ENCODE results near the gene FOXL2NB.

DNA sequence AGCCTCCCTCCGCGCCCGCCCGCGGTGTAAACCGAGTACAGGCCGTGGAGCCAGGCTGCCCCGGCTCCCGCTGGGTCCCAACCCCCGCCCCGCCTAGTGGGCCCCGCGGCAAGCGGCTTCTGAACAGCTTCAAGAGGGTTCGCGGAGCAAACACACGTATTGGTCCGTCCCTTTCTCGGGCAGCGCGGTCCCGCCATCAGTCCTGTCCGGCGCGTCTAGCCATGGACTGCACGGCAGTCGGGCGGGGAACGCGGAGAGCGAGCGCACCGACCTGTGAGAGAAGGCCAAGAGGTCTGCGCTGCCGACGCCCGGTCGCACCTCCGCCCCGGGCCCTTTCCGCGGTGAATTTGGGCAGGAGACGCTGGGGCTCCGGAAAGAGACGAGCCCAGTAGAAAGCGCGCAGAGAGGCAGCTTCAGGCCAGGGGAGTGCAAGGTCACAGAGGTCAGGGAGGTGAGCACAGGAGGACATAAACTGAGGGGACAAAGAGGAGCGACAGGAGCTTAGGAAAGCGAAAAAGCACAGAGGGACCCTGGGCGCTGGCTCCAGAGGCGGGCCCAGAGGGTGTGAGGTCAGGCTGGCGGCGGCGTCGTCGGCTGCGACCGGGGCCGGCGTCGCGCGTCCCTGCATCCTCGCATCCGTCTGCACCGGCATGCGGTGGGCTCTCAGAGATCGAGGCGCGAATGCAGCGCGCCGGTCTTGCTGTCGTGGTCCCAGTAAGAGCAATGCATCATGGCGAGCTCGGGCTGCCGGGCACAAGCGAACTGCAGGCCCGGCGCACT lies 1.9 kb upstream of the FOXL2NB start:
- no peak for TF ChIP-seq EZH2phosphoT487 (IDR thresholded peaks at IDR 0.05; ENCODE audit: low read depth)
- TF ChIP-seq, protein P1, sequence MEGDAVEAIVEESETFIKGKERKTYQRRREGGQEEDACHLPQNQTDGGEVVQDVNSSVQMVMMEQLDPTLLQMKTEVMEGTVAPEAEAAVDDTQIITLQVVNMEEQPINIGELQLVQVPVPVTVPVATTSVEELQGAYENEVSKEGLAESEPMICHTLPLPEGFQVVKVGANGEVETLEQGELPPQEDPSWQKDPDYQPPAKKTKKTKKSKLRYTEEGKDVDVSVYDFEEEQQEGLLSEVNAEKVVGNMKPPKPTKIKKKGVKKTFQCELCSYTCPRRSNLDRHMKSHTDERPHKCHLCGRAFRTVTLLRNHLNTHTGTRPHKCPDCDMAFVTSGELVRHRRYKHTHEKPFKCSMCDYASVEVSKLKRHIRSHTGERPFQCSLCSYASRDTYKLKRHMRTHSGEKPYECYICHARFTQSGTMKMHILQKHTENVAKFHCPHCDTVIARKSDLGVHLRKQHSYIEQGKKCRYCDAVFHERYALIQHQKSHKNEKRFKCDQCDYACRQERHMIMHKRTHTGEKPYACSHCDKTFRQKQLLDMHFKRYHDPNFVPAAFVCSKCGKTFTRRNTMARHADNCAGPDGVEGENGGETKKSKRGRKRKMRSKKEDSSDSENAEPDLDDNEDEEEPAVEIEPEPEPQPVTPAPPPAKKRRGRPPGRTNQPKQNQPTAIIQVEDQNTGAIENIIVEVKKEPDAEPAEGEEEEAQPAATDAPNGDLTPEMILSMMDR (IDR thresholded peaks at IDR 0.05; ENCODE audit: low read depth, low read length): no peak
